ENCODE data around the gene CROCC2.

CROCC2 gene

GRCh38 chr2:240954436-240955305 is 48.5 kb downstream of the CROCC2 start:
- no peaks in the 10 kb centered on the region for H3K9me3 ChIP-seq (ENCODE audit: control insufficient read depth, low read depth, low read length)
- no peak overlapping the region for H3K4me3 ChIP-seq (ENCODE audit: low read length)
- no peak overlapping the region for H3K27ac ChIP-seq (ENCODE audit: low read length)
- no peak overlapping the region for H3K9ac ChIP-seq (ENCODE audit: low read length)
- H3K36me3 ChIP-seq (ENCODE audit: control insufficient read depth, low read depth, low read length) = no peaks in the 10 kb centered on the region
- H3K27me3 ChIP-seq (ENCODE audit: control insufficient read depth, insufficient read depth, low read length) = no peaks in the 10 kb centered on the region
- H3K4me1 ChIP-seq (ENCODE audit: control insufficient read depth, low read depth, low read length) = peaks cover 9% of the 10 kb centered on the region

GRCh38 chr2:240955306-240956170 is 49.4 kb downstream of the CROCC2 start:
- H3K9me3 ChIP-seq (ENCODE audit: control insufficient read depth, low read depth, low read length) = no peaks in the 10 kb centered on the region
- H3K4me1 ChIP-seq (ENCODE audit: control insufficient read depth, low read depth, low read length) = peaks cover 9% of the 10 kb centered on the region

GRCh38 chr2:240956171-240956934 is 50.2 kb downstream of the CROCC2 start:
- Histone ChIP-seq H3K27me3 (ENCODE audit: control insufficient read depth, insufficient read depth, low read length) (no peaks in the 10 kb centered on the region), H3K4me1 (ENCODE audit: control insufficient read depth, low read depth, low read length) (peaks cover 9% of the 10 kb centered on the region), H3K9ac (ENCODE audit: low read length) (no peak overlapping the region), H3K27ac (ENCODE audit: low read length) (no peak overlapping the region), H3K36me3 (ENCODE audit: control insufficient read depth, low read depth, low read length) (no peaks in the 10 kb centered on the region), H3K4me3 (ENCODE audit: low read length) (no peak overlapping the region), H3K9me3 (ENCODE audit: control insufficient read depth, low read depth, low read length) (no peaks in the 10 kb centered on the region)

More at GRCh38 chr2:240955306-240956170, 49.4 kb downstream of the CROCC2 start:
- Histone ChIP-seq H3K4me3 (ENCODE audit: low read length) (no peak overlapping the region), H3K27ac (ENCODE audit: low read length) (no peak overlapping the region), H3K27me3 (ENCODE audit: control insufficient read depth, insufficient read depth, low read length) (no peaks in the 10 kb centered on the region), H3K36me3 (ENCODE audit: control insufficient read depth, low read depth, low read length) (no peaks in the 10 kb centered on the region), H3K9ac (ENCODE audit: low read length) (no peak overlapping the region)

GRCh38 chr2:240956935-240957655 is 51.0 kb downstream of the CROCC2 start:
- Histone ChIP-seq H3K4me1 (ENCODE audit: control insufficient read depth, low read depth, low read length) (peaks cover 9% of the 10 kb centered on the region), H3K27me3 (ENCODE audit: control insufficient read depth, insufficient read depth, low read length) (no peaks in the 10 kb centered on the region), H3K9ac (ENCODE audit: low read length) (no peak overlapping the region), H3K9me3 (ENCODE audit: control insufficient read depth, low read depth, low read length) (no peaks in the 10 kb centered on the region), H3K4me3 (ENCODE audit: low read length) (no peak overlapping the region), H3K36me3 (ENCODE audit: control insufficient read depth, low read depth, low read length) (no peaks in the 10 kb centered on the region), H3K27ac (ENCODE audit: low read length) (no peak overlapping the region)

- Histone ChIP-seq H3K27me3 (ENCODE audit: control insufficient read depth, insufficient read depth, low read length) (no peaks in the 10 kb centered on the region), H3K4me1 (ENCODE audit: control insufficient read depth, low read depth, low read length) (peaks cover 14% of the 10 kb centered on the region), H3K9ac (ENCODE audit: low read length) (no peak overlapping the region)
Measured at GRCh38 chr2:240957656-240958365, 51.7 kb downstream of the CROCC2 start.

GRCh38 chr2:240958366-240959213 is 52.5 kb downstream of the CROCC2 start:
- H3K27me3 ChIP-seq (ENCODE audit: control insufficient read depth, insufficient read depth, low read length) = no peaks in the 10 kb centered on the region

More at GRCh38 chr2:240957656-240958365, 51.7 kb downstream of the CROCC2 start:
- Histone ChIP-seq H3K27ac (ENCODE audit: low read length) (no peak overlapping the region), H3K36me3 (ENCODE audit: control insufficient read depth, low read depth, low read length) (no peaks in the 10 kb centered on the region), H3K9me3 (ENCODE audit: control insufficient read depth, low read depth, low read length) (no peaks in the 10 kb centered on the region), H3K4me3 (ENCODE audit: low read length) (no peak overlapping the region)

GRCh38 chr2:240959214-240959940 is 53.2 kb downstream of the CROCC2 start:
- Histone ChIP-seq H3K27ac (ENCODE audit: low read length) (no peak overlapping the region), H3K9me3 (ENCODE audit: control insufficient read depth, low read depth, low read length) (no peaks in the 10 kb centered on the region), H3K4me3 (ENCODE audit: low read length) (no peak overlapping the region), H3K9ac (ENCODE audit: low read length) (no peak overlapping the region), H3K36me3 (ENCODE audit: control insufficient read depth, low read depth, low read length) (no peaks in the 10 kb centered on the region), H3K4me1 (ENCODE audit: control insufficient read depth, low read depth, low read length) (peaks cover 10% of the 10 kb centered on the region), H3K27me3 (ENCODE audit: control insufficient read depth, insufficient read depth, low read length) (no peaks in the 10 kb centered on the region)

More at GRCh38 chr2:240958366-240959213, 52.5 kb downstream of the CROCC2 start:
- no peaks in the 10 kb centered on the region for H3K9me3 ChIP-seq (ENCODE audit: control insufficient read depth, low read depth, low read length)
- H3K4me3 ChIP-seq (ENCODE audit: low read length) = no peak overlapping the region
- H3K27ac ChIP-seq (ENCODE audit: low read length) = no peak overlapping the region
- no peaks in the 10 kb centered on the region for H3K36me3 ChIP-seq (ENCODE audit: control insufficient read depth, low read depth, low read length)
- no peak overlapping the region for H3K9ac ChIP-seq (ENCODE audit: low read length)
- peaks cover 14% of the 10 kb centered on the region for H3K4me1 ChIP-seq (ENCODE audit: control insufficient read depth, low read depth, low read length)

GRCh38 chr2:240959941-240960308 is 53.8 kb downstream of the CROCC2 start:
- no peaks in the 10 kb centered on the region for H3K27me3 ChIP-seq (ENCODE audit: control insufficient read depth, insufficient read depth, low read length)
- H3K4me1 ChIP-seq (ENCODE audit: control insufficient read depth, low read depth, low read length) = peaks cover 5% of the 10 kb centered on the region
- no peak overlapping the region for H3K4me3 ChIP-seq (ENCODE audit: low read length)
- H3K27ac ChIP-seq (ENCODE audit: low read length) = no peak overlapping the region
- H3K9ac ChIP-seq (ENCODE audit: low read length) = no peak overlapping the region
- H3K36me3 ChIP-seq (ENCODE audit: control insufficient read depth, low read depth, low read length) = no peaks in the 10 kb centered on the region
- no peaks in the 10 kb centered on the region for H3K9me3 ChIP-seq (ENCODE audit: control insufficient read depth, low read depth, low read length)

GRCh38 chr2:240960309-240960970 is 54.3 kb downstream of the CROCC2 start:
- H3K9me3 ChIP-seq (ENCODE audit: control insufficient read depth, low read depth, low read length) = no peaks in the 10 kb centered on the region
- no peaks in the 10 kb centered on the region for H3K36me3 ChIP-seq (ENCODE audit: control insufficient read depth, low read depth, low read length)
- peaks cover 5% of the 10 kb centered on the region for H3K4me1 ChIP-seq (ENCODE audit: control insufficient read depth, low read depth, low read length)
- no peak overlapping the region for H3K27ac ChIP-seq (ENCODE audit: low read length)
- no peak overlapping the region for H3K4me3 ChIP-seq (ENCODE audit: low read length)
- no peak overlapping the region for H3K9ac ChIP-seq (ENCODE audit: low read length)
- H3K27me3 ChIP-seq (ENCODE audit: control insufficient read depth, insufficient read depth, low read length) = no peaks in the 10 kb centered on the region

All from iPS-18a (cell line).